HEK293T (cell line): ENCODE measurements around the gene ZNF254.

ENCODE experiments used
- BHLHE40 ChIP-seq: fragments of 450-650 bp; IDR thresholded peaks from 2 replicates; pipeline ENCODE4 v1.6.1; 2016; ENCODE audit warnings: mild to moderate bottlenecking, moderate library complexity, borderline replicate concordance
- ELF4 ChIP-seq: fragments of 450-650 bp; IDR thresholded peaks from 2 replicates; pipeline ENCODE4 v1.6.1; 2017; ENCODE audit warnings: antibody characterized with exemption
- FOXK2 ChIP-seq: fragments of 450-650 bp; IDR thresholded peaks from 2 replicates; pipeline ENCODE4 v1.6.1; 2016; ENCODE audit warnings: mild to moderate bottlenecking
- FOXM1 ChIP-seq: fragments of 450-650 bp; IDR thresholded peaks from 2 replicates; pipeline ENCODE4 v1.6.1; 2017; ENCODE audit warnings: mild to moderate bottlenecking, borderline replicate concordance
- NFRKB ChIP-seq: fragments of 450-650 bp; IDR thresholded peaks from 2 replicates; pipeline ENCODE4 v1.6.1; 2016; ENCODE audit warnings: mild to moderate bottlenecking, moderate library complexity
- SP1 ChIP-seq: fragments of 450-650 bp; IDR thresholded peaks from 2 replicates; pipeline ENCODE4 v1.6.1; 2017
- SUZ12 ChIP-seq: fragments of 450-650 bp; IDR thresholded peaks from 2 replicates; pipeline ENCODE4 v1.6.1; 2016; ENCODE audit warnings: mild to moderate bottlenecking
- TARDBP ChIP-seq: fragments of 450-650 bp; IDR thresholded peaks from 2 replicates; pipeline ENCODE4 v1.6.1; 2016

DNA sequence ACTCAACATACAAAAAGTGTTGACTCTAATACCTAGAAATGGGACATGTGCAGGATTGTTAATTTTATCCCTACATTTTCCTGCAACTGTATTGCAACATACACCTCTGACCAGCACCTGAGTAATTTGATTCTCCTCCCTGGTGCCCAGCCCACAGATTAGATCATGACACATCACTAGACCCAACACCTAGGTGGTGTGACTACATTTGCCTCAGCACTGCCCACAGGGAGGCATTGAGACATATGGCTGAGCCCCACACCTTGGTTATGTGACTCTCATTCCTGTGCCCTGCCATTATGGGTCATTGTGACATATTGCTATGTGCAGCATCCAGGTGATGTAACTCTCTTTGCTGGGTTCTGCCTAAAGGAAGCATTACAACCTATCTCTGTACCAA lies 13.2 kb upstream of the ZNF254 start:
- TF ChIP-seq ELF4 (no peak), SUZ12 (no peak), FOXM1 (no peak), TARDBP (no peak), SP1 (no peak), NFRKB (no peak), BHLHE40 (no peak), FOXK2 (no peak)
